ENCODE results near the gene TMEM11.

DNA sequence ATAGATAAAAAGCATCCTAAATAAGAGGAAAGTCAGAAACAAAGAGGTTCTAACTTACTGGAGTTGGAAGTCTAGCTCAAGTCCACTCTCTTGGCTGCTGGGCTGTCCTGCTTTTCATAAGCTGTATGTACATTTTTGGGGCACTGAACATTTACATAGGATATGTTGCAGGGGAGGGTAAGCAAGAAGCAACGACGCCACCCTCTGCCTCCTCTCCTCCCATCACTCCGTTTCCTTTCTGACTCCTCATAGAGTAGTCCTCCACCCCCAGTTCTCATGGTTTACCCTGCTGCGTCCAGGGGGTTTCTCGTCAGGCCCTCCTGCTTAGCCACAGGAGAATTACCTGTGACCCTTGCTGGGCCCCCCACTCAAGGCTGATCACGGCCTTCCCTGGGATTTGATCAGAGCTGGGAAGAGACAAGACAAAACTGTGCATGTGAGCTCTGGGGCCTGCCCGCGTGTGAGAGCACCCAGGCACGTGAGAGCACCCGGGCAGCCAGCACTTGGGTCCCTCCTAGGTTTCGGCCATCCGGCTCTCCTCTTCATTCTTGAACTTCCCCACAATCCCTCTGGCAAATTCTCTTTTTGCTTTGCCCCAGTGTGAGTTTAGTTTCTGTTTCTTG is 37.1 kb downstream of the TMEM11 start:
- no peak for TF ChIP-seq POLR2A (IDR thresholded peaks at IDR 0.05; ENCODE audit: low read length)
- no peak for TF ChIP-seq GATA1 (IDR thresholded peaks at IDR 0.05; ENCODE audit: low read depth, low read length)

All from erythroblast (primary cell).